ENCODE data around the gene LAMB4. TPM values are rescaled to one million over a fixed set of nuclear protein-coding genes. Genes with fewer than 3 reads are reported as not detected.

LAMB4 gene
- total and polyA plus RNA-seq, 2 experiments from 2014 or later, result not detected

DNA sequence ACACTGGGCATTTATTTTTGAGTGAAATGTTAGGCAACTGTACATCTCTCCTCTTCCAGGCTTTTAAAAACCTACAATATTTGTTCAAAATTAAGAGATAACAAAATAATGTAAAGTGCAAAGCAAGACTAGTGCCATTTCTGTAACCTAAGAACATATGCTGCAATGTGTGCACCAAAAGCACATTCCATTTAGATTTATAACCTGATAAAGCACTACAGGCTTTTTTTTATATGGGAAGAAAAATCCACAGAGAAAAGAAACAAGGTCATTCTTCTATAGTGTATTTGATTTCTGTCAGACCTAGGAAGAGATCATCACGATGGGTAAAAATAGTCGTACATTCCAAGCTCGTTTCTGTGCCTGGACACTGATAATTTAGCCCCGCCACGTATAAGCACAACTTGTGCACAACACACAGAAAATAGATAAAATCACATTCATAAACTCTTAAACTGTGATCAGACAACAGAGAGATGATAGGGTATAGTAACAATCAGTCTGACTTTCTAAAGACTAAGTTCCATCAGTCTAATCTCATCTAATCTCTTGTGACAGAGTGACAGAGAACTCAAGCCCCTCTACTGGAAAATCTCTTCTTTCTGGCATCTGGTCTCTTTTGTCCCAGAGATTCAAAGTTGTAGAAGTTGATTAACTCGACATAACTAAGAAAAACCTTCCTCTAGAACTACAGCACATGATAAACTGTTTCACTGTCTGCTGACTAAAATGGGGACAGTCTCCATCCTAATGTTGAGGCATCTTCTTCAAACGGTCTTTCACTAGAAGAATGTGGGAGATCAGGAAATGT lies 133.9 kb downstream of the LAMB4 start (continued):
- TF ChIP-seq, protein P1, sequence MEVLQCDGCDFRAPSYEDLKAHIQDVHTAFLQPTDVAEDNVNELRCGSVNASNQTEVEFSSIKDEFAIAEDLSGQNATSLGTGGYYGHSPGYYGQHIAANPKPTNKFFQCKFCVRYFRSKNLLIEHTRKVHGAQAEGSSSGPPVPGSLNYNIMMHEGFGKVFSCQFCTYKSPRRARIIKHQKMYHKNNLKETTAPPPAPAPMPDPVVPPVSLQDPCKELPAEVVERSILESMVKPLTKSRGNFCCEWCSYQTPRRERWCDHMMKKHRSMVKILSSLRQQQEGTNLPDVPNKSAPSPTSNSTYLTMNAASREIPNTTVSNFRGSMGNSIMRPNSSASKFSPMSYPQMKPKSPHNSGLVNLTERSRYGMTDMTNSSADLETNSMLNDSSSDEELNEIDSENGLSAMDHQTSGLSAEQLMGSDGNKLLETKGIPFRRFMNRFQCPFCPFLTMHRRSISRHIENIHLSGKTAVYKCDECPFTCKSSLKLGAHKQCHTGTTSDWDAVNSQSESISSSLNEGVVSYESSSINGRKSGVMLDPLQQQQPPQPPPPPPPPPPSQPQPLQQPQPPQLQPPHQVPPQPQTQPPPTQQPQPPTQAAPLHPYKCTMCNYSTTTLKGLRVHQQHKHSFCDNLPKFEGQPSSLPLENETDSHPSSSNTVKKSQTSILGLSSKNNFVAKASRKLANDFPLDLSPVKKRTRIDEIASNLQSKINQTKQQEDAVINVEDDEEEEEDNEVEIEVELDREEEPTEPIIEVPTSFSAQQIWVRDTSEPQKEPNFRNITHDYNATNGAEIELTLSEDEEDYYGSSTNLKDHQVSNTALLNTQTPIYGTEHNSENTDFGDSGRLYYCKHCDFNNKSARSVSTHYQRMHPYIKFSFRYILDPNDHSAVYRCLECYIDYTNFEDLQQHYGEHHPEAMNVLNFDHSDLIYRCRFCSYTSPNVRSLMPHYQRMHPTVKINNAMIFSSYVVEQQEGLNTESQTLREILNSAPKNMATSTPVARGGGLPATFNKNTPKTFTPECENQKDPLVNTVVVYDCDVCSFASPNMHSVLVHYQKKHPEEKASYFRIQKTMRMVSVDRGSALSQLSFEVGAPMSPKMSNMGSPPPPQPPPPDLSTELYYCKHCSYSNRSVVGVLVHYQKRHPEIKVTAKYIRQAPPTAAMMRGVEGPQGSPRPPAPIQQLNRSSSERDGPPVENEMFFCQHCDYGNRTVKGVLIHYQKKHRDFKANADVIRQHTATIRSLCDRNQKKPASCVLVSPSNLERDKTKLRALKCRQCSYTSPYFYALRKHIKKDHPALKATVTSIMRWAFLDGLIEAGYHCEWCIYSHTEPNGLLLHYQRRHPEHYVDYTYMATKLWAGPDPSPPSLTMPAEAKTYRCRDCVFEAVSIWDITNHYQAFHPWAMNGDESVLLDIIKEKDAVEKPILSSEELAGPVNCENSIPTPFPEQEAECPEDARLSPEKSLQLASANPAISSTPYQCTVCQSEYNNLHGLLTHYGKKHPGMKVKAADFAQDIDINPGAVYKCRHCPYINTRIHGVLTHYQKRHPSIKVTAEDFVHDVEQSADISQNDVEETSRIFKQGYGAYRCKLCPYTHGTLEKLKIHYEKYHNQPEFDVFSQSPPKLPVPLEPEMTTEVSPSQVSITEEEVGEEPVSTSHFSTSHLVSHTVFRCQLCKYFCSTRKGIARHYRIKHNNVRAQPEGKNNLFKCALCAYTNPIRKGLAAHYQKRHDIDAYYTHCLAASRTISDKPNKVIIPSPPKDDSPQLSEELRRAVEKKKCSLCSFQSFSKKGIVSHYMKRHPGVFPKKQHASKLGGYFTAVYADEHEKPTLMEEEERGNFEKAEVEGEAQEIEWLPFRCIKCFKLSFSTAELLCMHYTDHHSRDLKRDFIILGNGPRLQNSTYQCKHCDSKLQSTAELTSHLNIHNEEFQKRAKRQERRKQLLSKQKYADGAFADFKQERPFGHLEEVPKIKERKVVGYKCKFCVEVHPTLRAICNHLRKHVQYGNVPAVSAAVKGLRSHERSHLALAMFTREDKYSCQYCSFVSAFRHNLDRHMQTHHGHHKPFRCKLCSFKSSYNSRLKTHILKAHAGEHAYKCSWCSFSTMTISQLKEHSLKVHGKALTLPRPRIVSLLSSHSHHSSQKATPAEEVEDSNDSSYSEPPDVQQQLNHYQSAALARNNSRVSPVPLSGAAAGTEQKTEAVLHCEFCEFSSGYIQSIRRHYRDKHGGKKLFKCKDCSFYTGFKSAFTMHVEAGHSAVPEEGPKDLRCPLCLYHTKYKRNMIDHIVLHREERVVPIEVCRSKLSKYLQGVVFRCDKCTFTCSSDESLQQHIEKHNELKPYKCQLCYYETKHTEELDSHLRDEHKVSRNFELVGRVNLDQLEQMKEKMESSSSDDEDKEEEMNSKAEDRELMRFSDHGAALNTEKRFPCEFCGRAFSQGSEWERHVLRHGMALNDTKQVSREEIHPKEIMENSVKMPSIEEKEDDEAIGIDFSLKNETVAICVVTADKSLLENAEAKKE (CRISPR knock-in tag; IDR thresholded peaks at IDR 0.05), result no peak
- no peak for TF ChIP-seq EZH2phosphoT487 (IDR thresholded peaks at IDR 0.05; ENCODE audit: unreplicated experiment)

DNA sequence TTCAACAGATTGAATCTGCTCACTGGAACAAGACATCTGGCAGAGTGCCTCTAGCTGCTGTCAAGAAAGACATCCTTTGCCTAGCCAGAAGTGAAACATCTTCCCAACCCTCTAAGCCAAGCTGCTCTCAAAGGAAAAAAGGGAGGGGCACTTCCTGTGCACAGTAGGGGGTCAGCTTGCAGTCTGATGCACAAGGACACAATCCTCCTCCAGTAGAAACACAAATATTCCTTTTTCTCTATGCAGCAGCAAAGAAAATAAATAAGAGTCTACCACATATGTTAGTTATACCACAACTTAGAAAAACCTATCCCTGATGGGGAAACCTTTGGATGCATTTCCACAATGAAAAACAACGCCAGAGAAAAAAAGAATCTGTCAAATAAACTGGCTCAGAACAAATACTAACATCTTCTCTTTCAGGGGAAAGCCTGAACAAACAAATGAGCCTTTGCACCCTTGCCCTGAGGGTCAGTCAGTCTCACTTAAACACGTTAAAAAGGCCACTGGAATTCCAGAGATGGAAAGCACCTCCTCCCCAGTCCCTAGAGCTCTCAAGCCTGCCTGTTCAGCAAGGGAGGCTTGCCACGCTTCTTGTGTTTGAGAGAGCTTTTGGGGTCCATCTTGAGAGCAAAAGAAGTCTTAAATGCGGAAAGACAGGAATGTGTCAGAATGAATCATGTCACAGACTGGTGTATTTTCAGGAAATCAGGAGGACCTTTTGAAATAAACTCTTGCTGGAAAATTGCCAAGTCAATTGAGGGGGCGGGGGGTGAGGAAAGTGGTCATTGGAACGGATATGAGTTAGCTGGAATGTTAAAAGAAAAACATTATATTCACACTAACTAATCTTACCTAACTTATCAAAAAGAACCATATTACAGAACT lies 134.7 kb downstream of the LAMB4 start:
- Histone ChIP-seq H3K27me3 (ENCODE audit: insufficient read depth) (peaks cover under 1% of the 10 kb centered on the region), H3K4me2 (peak overlapping the region; percentile 29), H3K4me1 (ENCODE audit: insufficient read depth) (peaks cover 22% of the 10 kb centered on the region), H3K36me3 (ENCODE audit: insufficient read depth) (peaks cover 4% of the 10 kb centered on the region), H3K79me2 (replicated peaks; ENCODE audit: insufficient read depth) (no peaks in the 10 kb centered on the region), H2AFZ (no peak overlapping the region), H3F3A (replicated peaks; ENCODE audit: low read depth) (no peaks in the 10 kb centered on the region), H4K20me1 (replicated peaks; ENCODE audit: insufficient read depth) (no peaks in the 10 kb centered on the region), H3K9me2 (ENCODE audit: insufficient read depth) (no peaks in the 10 kb centered on the region), H3K27ac (ENCODE audit: low read depth) (peak overlapping the region; percentile 65), H3K4me3 (no peak overlapping the region)
- TF ChIP-seq, protein P2, sequence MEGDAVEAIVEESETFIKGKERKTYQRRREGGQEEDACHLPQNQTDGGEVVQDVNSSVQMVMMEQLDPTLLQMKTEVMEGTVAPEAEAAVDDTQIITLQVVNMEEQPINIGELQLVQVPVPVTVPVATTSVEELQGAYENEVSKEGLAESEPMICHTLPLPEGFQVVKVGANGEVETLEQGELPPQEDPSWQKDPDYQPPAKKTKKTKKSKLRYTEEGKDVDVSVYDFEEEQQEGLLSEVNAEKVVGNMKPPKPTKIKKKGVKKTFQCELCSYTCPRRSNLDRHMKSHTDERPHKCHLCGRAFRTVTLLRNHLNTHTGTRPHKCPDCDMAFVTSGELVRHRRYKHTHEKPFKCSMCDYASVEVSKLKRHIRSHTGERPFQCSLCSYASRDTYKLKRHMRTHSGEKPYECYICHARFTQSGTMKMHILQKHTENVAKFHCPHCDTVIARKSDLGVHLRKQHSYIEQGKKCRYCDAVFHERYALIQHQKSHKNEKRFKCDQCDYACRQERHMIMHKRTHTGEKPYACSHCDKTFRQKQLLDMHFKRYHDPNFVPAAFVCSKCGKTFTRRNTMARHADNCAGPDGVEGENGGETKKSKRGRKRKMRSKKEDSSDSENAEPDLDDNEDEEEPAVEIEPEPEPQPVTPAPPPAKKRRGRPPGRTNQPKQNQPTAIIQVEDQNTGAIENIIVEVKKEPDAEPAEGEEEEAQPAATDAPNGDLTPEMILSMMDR (conservative IDR thresholded peaks at IDR 0.05; ENCODE audit: low read depth in 2 of 2), result no peak
- TF ChIP-seq, protein P3, sequence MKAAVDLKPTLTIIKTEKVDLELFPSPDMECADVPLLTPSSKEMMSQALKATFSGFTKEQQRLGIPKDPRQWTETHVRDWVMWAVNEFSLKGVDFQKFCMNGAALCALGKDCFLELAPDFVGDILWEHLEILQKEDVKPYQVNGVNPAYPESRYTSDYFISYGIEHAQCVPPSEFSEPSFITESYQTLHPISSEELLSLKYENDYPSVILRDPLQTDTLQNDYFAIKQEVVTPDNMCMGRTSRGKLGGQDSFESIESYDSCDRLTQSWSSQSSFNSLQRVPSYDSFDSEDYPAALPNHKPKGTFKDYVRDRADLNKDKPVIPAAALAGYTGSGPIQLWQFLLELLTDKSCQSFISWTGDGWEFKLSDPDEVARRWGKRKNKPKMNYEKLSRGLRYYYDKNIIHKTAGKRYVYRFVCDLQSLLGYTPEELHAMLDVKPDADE (IDR thresholded peaks at IDR 0.05), result peak; percentile 77; the same call in 1 of the 2 replicates
- ATAC-seq, result peak; percentile 87
- no peaks in the 10 kb centered on the region for H3K9me3 Mint-ChIP-seq
- H3K27me3 Mint-ChIP-seq (ENCODE audit: insufficient read depth, low read depth, poor library complexity), result peaks cover 2% of the 10 kb centered on the region
- H3K36me3 Mint-ChIP-seq (ENCODE audit: low read depth), result peaks cover 9% of the 10 kb centered on the region; the same call in 2 of the 3 replicates
- peak; percentile 85 for DNase-seq (ENCODE audit: low spot score)
- peak overlapping the region; percentile 17; the same call in 1 of the 2 replicates for H3K27ac Mint-ChIP-seq
- peak overlapping the region; percentile 17; the same call in 2 of the 3 replicates for H3K4me3 Mint-ChIP-seq
- H3K4me1 Mint-ChIP-seq, result peaks cover 24% of the 10 kb centered on the region

Data from GM23338 (cell line).